Body of pancreas (tissue), 4 donors: Measurements from ENCODE around the gene GRSF1. TPM values are rescaled to one million over a fixed set of nuclear protein-coding genes. Genes with fewer than 3 reads are reported as not detected.
A peak's percentile ranks its signal among the peaks of the same experiment; 100 is the strongest.
"Not testable (repeated sequence)": the region's sequence is repeated elsewhere in the genome, so short reads cannot be mapped to it uniquely, and the experiment has no call there.

ENCODE experiments used
- ATAC-seq: fragments of 150-250 bp; one replicate; pipeline ENCODE4 v1.9.1; 2016
- DNase-seq, 4 donors: peaks; one replicate each; pipeline ENCODE4 v3.0.0-alpha.2; 2019
- H3K27ac ChIP-seq, 4 donors: fragments of 200-600 bp; sonication (generic); 1 replicate in 3 of 4; 2 replicates in 1 of 4; pipeline versions ENCODE4 v1.5.1 to v1.6.1; 2016 to 2019; ENCODE audit warnings: mild to moderate bottlenecking in 1 of 4, mixed read lengths in 1 of 4, moderate library complexity in 1 of 4
- H3K27me3 ChIP-seq, 2 donors: fragments of 200-600 bp; sonication (generic); one replicate each; pipeline ENCODE4 v1.6.0; 2016; ENCODE audit warnings: mild to moderate bottlenecking in 1 of 2
- H3K36me3 ChIP-seq, 2 donors: fragments of 200-600 bp; sonication (generic); replicated peaks in 1 of 2; 2 replicates each; pipeline ENCODE4 v1.5.1; 2016; ENCODE audit warnings: low read depth in 2 of 2; ENCODE audit not compliant: insufficient read depth in 1 of 2
- H3K4me1 ChIP-seq: fragments of 200-600 bp; sonication (generic); one replicate; pipeline ENCODE4 v1.6.0; 2016
- H3K4me3 ChIP-seq, 2 donors: fragments of 200-600 bp; sonication (generic); 1 replicate in 1 of 2; 2 replicates in 1 of 2; pipeline ENCODE4 v1.5.1; 2016 to 2019
- H3K9me3 ChIP-seq, 3 donors: fragments of 200-600 bp; sonication (generic); 1 replicate in 2 of 3; 2 replicates in 1 of 3; pipeline ENCODE4 v1.5.1; 2016
- CTCF ChIP-seq, 7 experiments: fragments of 450-650 bp in 4 of 7; fragments of 200-600 bp in 3 of 7; sonication (generic) in 3 of 7; IDR thresholded peaks; one replicate each; pipeline ENCODE4 v1.5.1; 2016 to 2019; ENCODE audit warnings: antibody characterized with exemption in 7 of 7
- POLR2A ChIP-seq, 3 donors: fragments of 450-650 bp; IDR thresholded peaks; one replicate each; pipeline ENCODE4 v1.6.1; 2016; ENCODE audit warnings: antibody characterized with exemption in 3 of 3, mild to moderate bottlenecking in 2 of 3
- WGBS, 2 donors: methylation state at CpG; one replicate each; pipeline ENCODE4 v1.1.5; 2017; 5-methylcytosine and 5-hydroxymethylcytosine counted together
- intact Hi-C: fragments of 100-400 bp; cut with DNase I; formaldehyde crosslinking; loops from one replicate; pipeline ENCODE4 v1.15.1; 2023
- total RNA-seq, 2 donors: library from RNA; depleted of rRNA; stranded (reverse); fragments of >200 nt; gene quantifications; one replicate each; pipeline ENCODE4 v1.1.0, GENCODE V29; 2016

Gene GRSF1
- total RNA-seq, 2 donors from 2014 or later = 33.0 to 38.7 TPM

GRCh38 chr4:70842761-70843435 is 3.2 kb upstream of the GRSF1 start:
- Histone ChIP-seq H3K4me1 (peaks cover 15% of the 10 kb centered on the region), H3K27me3 (no peaks in the 10 kb centered on the region), H3K9me3 (no peaks in the 10 kb centered on the region), H3K27ac (peak overlapping the region in 1 of 4 donors; percentile 62), H3K36me3 (no peaks in the 10 kb centered on the region), H3K4me3 (no peak overlapping the region)
- TF ChIP-seq CTCF (IDR thresholded peaks at IDR 0.05) (no peak), POLR2A (IDR thresholded peaks at IDR 0.05) (no peak)
- no peak for ATAC-seq
- WGBS, 2 donors = 33 to 49% methylated on average over 6 of the region's 6 CpGs
- intact Hi-C loops = no loop called here
- peak in 1 of 4 donors; percentile 23 for DNase-seq

DNA sequence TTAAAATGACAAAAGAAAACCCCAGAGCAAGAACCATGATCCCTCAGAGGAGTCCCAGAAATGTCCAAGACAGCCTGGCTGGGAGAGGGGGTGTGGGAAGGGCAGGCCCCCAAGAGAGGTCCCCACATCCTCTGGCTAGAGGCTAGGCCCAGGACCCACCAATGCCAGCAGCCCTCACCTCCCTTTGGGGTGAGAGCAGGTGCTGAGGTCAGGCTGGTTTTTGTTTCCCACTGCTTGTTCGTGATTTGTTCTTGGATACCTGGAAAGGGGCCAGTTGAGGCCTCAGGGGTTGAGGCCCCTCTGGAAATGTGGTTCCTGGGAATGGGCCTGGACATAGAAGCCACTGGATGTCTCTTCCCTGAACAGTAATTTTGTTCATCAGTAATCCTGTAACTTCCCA is 2.3 kb upstream of the GRSF1 start:
- no peak for DNase-seq
- TF ChIP-seq POLR2A (IDR thresholded peaks at IDR 0.05) (no peak), CTCF (IDR thresholded peaks at IDR 0.05) (no peak)
- Histone ChIP-seq H3K4me1 (peaks cover 25% of the 10 kb centered on the region), H3K36me3 (no peaks in the 10 kb centered on the region), H3K27me3 (no peaks in the 10 kb centered on the region), H3K4me3 (no peak overlapping the region), H3K9me3 (no peaks in the 10 kb centered on the region), H3K27ac (peak overlapping the region in 1 of 4 donors; percentile 17)
- ATAC-seq = no peak
- intact Hi-C loops = no loop called here
- WGBS, 2 donors = 44 to 47% methylated on average over 1 of the region's 1 CpG

DNA sequence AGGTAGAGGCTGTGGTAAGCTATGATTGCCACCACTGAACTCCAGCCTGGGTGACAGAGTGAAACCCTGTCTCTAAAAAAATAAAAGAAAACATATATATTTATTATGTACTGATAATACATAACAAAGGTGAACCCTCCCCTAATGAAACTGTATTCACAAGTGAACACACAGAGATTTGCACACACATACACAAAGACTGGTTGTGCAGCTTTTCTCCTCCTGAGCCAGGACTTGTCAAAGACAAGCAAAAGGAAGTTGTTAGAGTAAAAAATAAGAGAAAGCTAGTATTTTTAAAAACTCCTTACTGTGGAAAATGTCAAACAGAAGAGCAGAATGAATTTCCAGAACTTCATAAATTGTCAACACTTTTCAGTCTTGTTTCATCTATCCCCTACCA is 1.5 kb upstream of the GRSF1 start:
- Histone ChIP-seq H3K27me3 (no peaks in the 10 kb centered on the region), H3K27ac (peak overlapping the region in 1 of 4 donors; percentile 37), H3K4me1 (peaks cover 32% of the 10 kb centered on the region), H3K36me3 (no peaks in the 10 kb centered on the region), H3K9me3 (no peaks in the 10 kb centered on the region), H3K4me3 (no peak overlapping the region)
- ATAC-seq (no peak), DNase-seq (no peak)
- intact Hi-C loops = no loop called here
- no peak for TF ChIP-seq CTCF (IDR thresholded peaks at IDR 0.05)
- TF ChIP-seq POLR2A (IDR thresholded peaks at IDR 0.05) = no peak

- DNase-seq, H3K27me3 ChIP-seq, H3K4me3 ChIP-seq, intact Hi-C loops, ATAC-seq, H3K9me3 ChIP-seq, H3K36me3 ChIP-seq: not testable (repeated sequence)
- 94% methylated on average over 16 of the region's 16 CpGs for WGBS, 2 donors
- Histone ChIP-seq H3K4me1 (peaks cover 35% of the 10 kb centered on the region), H3K27ac (peak overlapping the region in 2 of 4 donors; percentile 37 to 95)
Measured at GRCh38 chr4:70840631-70841030, 941 bp upstream of the GRSF1 start.

DNA sequence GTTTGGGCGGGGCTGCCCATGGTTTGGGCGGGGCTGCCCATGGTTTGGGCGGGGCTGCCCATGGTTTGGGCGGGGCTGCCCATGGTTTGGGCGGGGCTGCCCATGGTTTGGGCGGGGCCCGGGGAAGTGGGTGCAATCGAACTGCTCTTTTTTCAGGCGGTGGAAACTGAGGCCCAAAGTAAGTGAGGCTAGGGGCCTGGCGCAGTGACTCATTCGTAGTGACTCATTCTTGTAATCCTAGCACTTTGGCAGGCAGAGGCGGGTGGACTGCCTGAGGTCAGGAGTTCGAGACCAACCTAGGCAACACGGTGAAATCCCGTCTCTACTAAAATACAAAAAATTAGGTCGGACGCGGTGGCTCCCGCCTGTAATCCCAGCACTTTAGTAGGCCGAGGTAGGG is 447 bp upstream of the GRSF1 start:
- 58 to 79% methylated on average over 8 to 18 of the region's 20 CpGs for WGBS, 2 donors
- H3K36me3 ChIP-seq, H3K27me3 ChIP-seq, ATAC-seq, intact Hi-C loops, H3K9me3 ChIP-seq, H3K4me3 ChIP-seq: not testable (repeated sequence)
- Histone ChIP-seq H3K27ac (peak overlapping the region in 1 of 4 donors; percentile 95), H3K4me1 (peaks cover 36% of the 10 kb centered on the region)
- DNase-seq = peak; percentile 53 to 61 (median 56)
